Effector memory CD4-positive, alpha-beta T cell (primary cell): Measurements from ENCODE around the gene GPN1.

Source experiments
- DNase-seq, 3 donors: peaks; one replicate each; pipeline ENCODE4 v3.0.0-alpha.2; 2020
- H3K27ac ChIP-seq: 2 replicates; pipeline ENCODE4 v1.7.0; 2013; ENCODE audit warnings: mild to moderate bottlenecking, low read length, moderate library complexity; ENCODE audit not compliant: insufficient read depth, poor library complexity, severe bottlenecking
- H3K27me3 ChIP-seq: replicated peaks from 2 replicates; pipeline ENCODE4 v1.7.0; 2013; ENCODE audit warnings: mild to moderate bottlenecking, low read length; ENCODE audit not compliant: insufficient read depth, control insufficient read depth, poor library complexity, severe bottlenecking
- H3K36me3 ChIP-seq: 2 replicates; pipeline ENCODE4 v1.7.0; 2013; ENCODE audit warnings: mild to moderate bottlenecking, low read length, moderate library complexity; ENCODE audit not compliant: control insufficient read depth, insufficient read depth
- H3K4me1 ChIP-seq: 2 replicates; pipeline ENCODE4 v1.7.0; 2013; ENCODE audit warnings: low read length, mild to moderate bottlenecking; ENCODE audit not compliant: control insufficient read depth, insufficient read depth, poor library complexity, severe bottlenecking
- H3K4me3 ChIP-seq: 2 replicates; pipeline ENCODE4 v1.7.0; 2013; ENCODE audit warnings: low read length, low read depth, mild to moderate bottlenecking; ENCODE audit not compliant: insufficient read depth, poor library complexity, severe bottlenecking
- H3K9me3 ChIP-seq: 2 replicates; pipeline ENCODE4 v1.7.0; 2013; ENCODE audit warnings: mild to moderate bottlenecking, low read length, moderate library complexity; ENCODE audit not compliant: control insufficient read depth

The GPN1 gene

DNA sequence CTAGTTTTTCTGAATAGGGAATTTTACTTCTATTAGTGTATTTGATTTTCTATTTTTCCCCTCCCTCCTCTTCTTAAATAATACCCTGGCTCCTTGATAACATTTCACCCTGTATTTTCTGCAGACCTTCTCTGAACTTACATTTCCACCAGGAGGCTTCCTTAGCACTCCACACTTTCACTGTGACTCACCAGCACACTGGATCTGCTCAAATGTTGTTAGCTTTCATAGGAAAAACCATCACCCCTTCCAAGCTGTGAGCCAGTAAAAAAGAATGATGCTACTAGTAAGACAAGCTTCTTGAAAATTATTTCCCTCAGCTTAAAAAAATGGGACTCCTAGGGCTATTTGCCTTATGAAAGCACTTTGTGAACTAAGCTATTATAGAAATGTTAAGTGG lies 18.4 kb downstream of the GPN1 start:
- DNase-seq: no peak
- Histone ChIP-seq H3K27me3 (no peaks in the 10 kb centered on the region), H3K9me3 (no peaks in the 10 kb centered on the region), H3K36me3 (peaks cover 52% of the 10 kb centered on the region), H3K4me3 (no peak overlapping the region), H3K27ac (no peak overlapping the region), H3K4me1 (no peaks in the 10 kb centered on the region)

GRCh38 chr2:27647737-27648136 lies 18.9 kb downstream of the GPN1 start:
- H3K27ac ChIP-seq: no peak overlapping the region
- H3K4me3 ChIP-seq: no peak overlapping the region
- H3K36me3 ChIP-seq: peaks cover 56% of the 10 kb centered on the region
- no peaks in the 10 kb centered on the region for H3K9me3 ChIP-seq
- no peaks in the 10 kb centered on the region for H3K4me1 ChIP-seq
- DNase-seq: no peak
- H3K27me3 ChIP-seq: no peaks in the 10 kb centered on the region

- no peak for DNase-seq
- H3K27ac ChIP-seq: no peak overlapping the region
- no peaks in the 10 kb centered on the region for H3K9me3 ChIP-seq
- H3K4me3 ChIP-seq: no peak overlapping the region
- H3K36me3 ChIP-seq: peaks cover 68% of the 10 kb centered on the region
- H3K4me1 ChIP-seq: no peaks in the 10 kb centered on the region
- no peaks in the 10 kb centered on the region for H3K27me3 ChIP-seq
These were observed 22.2 kb downstream of the GPN1 start for GRCh38 chr2:27651056-27651455.

GRCh38 chr2:27652341-27652740 lies 23.5 kb downstream of the GPN1 start:
- Histone ChIP-seq H3K4me1 (no peaks in the 10 kb centered on the region), H3K9me3 (no peaks in the 10 kb centered on the region), H3K27ac (no peak overlapping the region), H3K36me3 (peaks cover 78% of the 10 kb centered on the region), H3K4me3 (no peak overlapping the region), H3K27me3 (no peaks in the 10 kb centered on the region)
- DNase-seq: no peak

DNA sequence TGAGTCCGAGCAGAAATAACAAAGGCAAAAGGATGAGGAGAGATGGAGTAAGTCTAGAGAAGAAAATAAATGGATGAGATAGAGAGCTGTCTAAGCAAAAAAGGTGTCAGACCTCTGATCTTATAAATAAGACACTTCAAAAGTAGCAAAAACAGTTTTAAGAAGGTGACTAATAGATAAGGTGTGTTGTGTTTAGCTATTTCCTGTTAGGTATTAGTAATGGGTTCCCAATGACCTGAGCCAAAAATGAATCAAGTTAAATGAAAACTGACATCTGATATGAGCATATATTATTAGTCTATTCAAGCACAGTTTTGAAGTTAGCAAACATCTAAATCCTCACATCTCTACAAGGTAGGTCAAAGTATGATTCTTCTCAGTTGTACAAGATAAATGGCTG lies 23.9 kb downstream of the GPN1 start:
- no peak overlapping the region for H3K27ac ChIP-seq
- DNase-seq: no peak

DNA sequence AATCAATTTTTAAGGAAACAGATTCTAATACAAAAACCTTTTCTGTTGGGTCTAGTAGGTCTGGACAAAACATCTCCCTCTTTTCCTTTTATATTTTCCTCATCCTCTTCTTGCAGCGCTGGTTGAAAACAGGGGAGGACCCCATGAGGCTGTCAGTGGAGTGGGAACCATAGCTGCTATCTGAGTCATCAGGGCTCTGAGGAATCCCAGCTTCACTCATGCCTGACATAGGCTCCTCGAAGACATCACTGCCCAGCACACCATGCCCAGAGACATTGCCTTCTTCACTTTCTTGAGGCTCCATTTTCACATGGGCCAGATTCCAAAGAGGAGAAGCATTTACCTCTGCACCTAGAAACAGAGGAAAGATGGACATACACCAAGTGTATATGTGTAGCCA lies 24.5 kb downstream of the GPN1 start:
- Histone ChIP-seq H3K4me3 (no peak overlapping the region), H3K27me3 (no peaks in the 10 kb centered on the region), H3K9me3 (no peaks in the 10 kb centered on the region), H3K27ac (no peak overlapping the region), H3K4me1 (no peaks in the 10 kb centered on the region), H3K36me3 (peaks cover 78% of the 10 kb centered on the region)
- no peak for DNase-seq

More for the DNA sequence above, 23.9 kb downstream of the GPN1 start:
- no peaks in the 10 kb centered on the region for H3K27me3 ChIP-seq
- peaks cover 78% of the 10 kb centered on the region for H3K36me3 ChIP-seq
- no peaks in the 10 kb centered on the region for H3K4me1 ChIP-seq
- no peaks in the 10 kb centered on the region for H3K9me3 ChIP-seq
- H3K4me3 ChIP-seq: no peak overlapping the region

DNA sequence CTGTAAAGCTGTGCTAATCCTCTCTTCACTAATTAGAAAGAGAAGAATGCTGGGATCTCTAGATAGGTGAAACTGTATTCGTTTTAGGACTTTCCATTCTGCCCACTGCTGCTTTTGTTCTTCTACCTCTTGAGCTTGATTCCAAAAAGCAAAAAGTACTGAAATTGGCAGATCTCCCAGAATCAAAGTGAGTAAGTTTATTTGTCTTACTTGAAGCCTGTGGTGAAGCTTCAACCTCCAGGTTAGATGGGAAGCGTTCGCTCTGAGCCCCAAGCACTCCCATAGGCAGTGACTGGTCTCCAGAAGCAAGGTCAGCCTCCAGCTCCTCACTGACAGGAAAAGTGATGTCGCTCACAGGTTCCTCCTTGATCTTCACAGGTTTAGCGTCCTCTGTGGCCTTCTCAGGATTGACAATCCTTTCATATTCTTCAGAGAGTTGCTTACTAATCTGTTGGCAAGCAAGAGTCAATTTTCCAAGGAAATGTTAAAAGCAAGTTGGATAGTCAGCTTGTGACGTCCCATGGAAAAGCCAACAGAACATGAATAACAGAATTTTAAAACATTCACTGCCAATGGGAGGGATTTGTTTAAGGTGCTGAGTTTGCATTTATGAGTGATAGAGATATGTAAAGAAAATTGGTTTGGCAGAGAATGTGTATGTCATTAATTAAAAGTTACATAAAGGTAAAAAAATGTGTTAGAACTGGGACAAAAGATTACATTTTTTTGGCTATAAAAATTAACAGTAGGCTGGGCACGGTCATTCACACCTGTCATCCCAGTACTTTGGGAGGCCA lies 26.5 kb downstream of the GPN1 start:
- H3K27me3 ChIP-seq: no peaks in the 10 kb centered on the region
- no peak overlapping the region for H3K4me3 ChIP-seq
- peaks cover 71% of the 10 kb centered on the region for H3K36me3 ChIP-seq
- no peaks in the 10 kb centered on the region for H3K4me1 ChIP-seq
- no peaks in the 10 kb centered on the region for H3K9me3 ChIP-seq
- DNase-seq: no peak
- no peak overlapping the region for H3K27ac ChIP-seq

GRCh38 chr2:27661371-27661770 lies 32.5 kb downstream of the GPN1 start:
- Histone ChIP-seq H3K27ac (no peak overlapping the region), H3K36me3 (peaks cover 41% of the 10 kb centered on the region), H3K9me3 (no peaks in the 10 kb centered on the region), H3K27me3 (no peaks in the 10 kb centered on the region), H3K4me3 (no peak overlapping the region), H3K4me1 (peaks cover 19% of the 10 kb centered on the region)
- no peak for DNase-seq

GRCh38 chr2:27663285-27664153 lies 34.7 kb downstream of the GPN1 start, which contains the start of the genes SLC4A1AP and SUPT7L:
Gene SLC4A1AP, plus strand, starts transcription at chr2:27663889. Its CDS starts 26 bp downstream, at chr2:27663915.
Gene SUPT7L, minus strand, starts transcription at chr2:27663614. Its CDS starts 1,422 bp downstream, at chr2:27662192.
- Histone ChIP-seq H3K27ac (peak within 1 kb of the TSS; percentile 96), H3K36me3 (peaks cover 32% of the 10 kb centered on the region), H3K4me3 (peak within 1 kb of the TSS; percentile 88), H3K4me1 (peaks cover 19% of the 10 kb centered on the region), H3K9me3 (no peaks in the 10 kb centered on the region), H3K27me3 (no peaks in the 10 kb centered on the region)
- DNase-seq: peak; percentile 48 to 67 (median 65)

GRCh38 chr2:27664154-27664574 lies 35.3 kb downstream of the GPN1 start:
- peak overlapping the region; percentile 88 for H3K4me3 ChIP-seq
- peaks cover 39% of the 10 kb centered on the region for H3K36me3 ChIP-seq
- peaks cover 19% of the 10 kb centered on the region for H3K4me1 ChIP-seq
- peak overlapping the region; percentile 96 for H3K27ac ChIP-seq
- H3K27me3 ChIP-seq: no peaks in the 10 kb centered on the region
- DNase-seq: no peak
- H3K9me3 ChIP-seq: no peaks in the 10 kb centered on the region
